ENCODE results near the gene EIF1AX.
"Not testable (repeated sequence)": the region's sequence is repeated elsewhere in the genome, so short reads cannot be mapped to it uniquely, and the experiment has no call there.

Gene EIF1AX

DNA sequence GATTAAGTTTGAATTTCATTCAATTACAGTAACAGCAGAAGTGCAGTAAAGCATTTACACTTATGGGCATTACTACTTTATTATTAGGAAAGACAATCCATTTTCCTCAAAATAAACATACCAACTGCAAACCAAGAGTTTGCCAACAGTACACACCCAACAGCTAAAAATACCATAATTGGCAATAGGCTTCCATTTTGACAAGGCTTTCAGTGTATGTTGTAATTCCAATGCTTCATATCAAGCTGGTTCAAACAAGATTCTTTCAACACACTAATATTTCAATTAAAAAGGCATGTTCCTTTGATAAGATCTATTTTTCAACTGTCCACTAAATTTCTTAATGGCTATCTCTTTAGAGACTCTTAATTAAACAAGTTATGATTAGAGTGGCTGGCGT, 12.1 kb downstream of the EIF1AX start:
- TF ChIP-seq, protein P1, sequence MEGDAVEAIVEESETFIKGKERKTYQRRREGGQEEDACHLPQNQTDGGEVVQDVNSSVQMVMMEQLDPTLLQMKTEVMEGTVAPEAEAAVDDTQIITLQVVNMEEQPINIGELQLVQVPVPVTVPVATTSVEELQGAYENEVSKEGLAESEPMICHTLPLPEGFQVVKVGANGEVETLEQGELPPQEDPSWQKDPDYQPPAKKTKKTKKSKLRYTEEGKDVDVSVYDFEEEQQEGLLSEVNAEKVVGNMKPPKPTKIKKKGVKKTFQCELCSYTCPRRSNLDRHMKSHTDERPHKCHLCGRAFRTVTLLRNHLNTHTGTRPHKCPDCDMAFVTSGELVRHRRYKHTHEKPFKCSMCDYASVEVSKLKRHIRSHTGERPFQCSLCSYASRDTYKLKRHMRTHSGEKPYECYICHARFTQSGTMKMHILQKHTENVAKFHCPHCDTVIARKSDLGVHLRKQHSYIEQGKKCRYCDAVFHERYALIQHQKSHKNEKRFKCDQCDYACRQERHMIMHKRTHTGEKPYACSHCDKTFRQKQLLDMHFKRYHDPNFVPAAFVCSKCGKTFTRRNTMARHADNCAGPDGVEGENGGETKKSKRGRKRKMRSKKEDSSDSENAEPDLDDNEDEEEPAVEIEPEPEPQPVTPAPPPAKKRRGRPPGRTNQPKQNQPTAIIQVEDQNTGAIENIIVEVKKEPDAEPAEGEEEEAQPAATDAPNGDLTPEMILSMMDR (IDR thresholded peaks at IDR 0.05; ENCODE audit: low read depth, low read length, missing control alignments), result no peak
- no peak overlapping the region for H3K4me3 ChIP-seq (ENCODE audit: low read depth, low read length)
- in situ Hi-C loops (cut with HindIII; ENCODE audit: low sequenced_read_pairs), result no loop called here
- no peak for DNase-seq (ENCODE audit: low read depth)

DNA sequence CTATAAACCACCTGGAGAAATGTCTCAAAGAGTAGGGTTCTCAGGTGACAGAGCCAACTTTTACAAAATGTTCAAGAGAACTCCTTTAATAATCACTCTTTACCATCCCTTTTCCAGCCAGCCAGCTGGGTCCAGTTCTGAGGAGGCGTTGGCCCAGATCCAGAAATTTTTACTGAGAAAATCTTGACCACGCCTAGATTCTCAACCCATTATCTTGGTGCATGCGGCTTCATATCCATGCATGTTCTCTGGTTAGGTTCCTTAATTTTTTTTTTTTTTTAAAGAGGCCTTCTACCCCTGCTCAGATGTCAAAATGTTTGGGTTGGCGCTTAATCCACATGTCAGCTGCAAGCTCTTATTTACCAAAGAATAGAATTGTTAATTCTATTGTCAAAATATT, 13.0 kb downstream of the EIF1AX start:
- DNase-seq (ENCODE audit: low read depth), result no peak
- in situ Hi-C loops (cut with HindIII; ENCODE audit: low sequenced_read_pairs), result no loop called here
- H3K4me3 ChIP-seq (ENCODE audit: low read depth, low read length), result no peak overlapping the region
- TF ChIP-seq, protein P1 (IDR thresholded peaks at IDR 0.05; ENCODE audit: low read depth, low read length, missing control alignments), result no peak

DNA sequence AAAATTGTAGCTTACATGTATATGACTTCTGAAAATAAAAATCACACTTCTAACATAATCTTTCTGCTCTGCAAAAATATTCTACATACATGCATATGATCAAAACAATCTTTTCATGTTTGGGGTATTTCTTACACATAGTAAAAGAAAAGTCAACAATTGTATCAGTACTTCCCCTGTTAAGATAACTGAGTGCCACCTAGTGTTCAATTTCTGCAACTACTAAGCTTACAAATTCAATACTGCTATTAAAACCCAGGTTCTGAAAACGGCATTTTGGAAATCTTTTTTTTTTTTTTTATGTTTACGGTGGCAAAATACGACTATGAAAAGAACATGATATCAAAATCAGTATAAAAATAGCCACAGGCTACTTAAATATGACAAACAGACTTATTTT, 14.2 kb downstream of the EIF1AX start:
- TF ChIP-seq, protein P1 (IDR thresholded peaks at IDR 0.05; ENCODE audit: low read depth, low read length, missing control alignments), result peak; percentile 7
- in situ Hi-C loops (cut with HindIII; ENCODE audit: low sequenced_read_pairs); DNase-seq (ENCODE audit: low read depth); H3K4me3 ChIP-seq (ENCODE audit: low read depth, low read length): not testable (repeated sequence)

DNA sequence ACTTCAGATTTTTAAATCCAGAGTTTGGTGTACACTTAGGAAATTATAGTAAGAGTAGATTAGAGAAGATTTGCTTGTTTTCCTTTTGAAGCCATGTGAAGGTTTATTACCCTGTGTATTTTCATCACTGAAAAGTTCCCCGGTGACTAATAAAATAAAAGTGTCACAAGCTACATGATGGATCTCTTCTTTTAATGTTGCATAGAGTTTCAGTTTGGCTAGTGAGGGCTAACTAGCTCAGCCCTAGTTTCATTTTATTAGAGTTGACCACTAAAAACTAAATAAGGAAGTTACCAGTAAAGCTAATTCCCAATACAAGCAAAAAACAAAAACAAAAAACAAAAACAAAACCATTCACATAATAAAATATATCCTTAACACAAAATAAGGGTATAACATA, 14.8 kb downstream of the EIF1AX start:
- DNase-seq (ENCODE audit: low read depth); H3K4me3 ChIP-seq (ENCODE audit: low read depth, low read length); in situ Hi-C loops (cut with HindIII; ENCODE audit: low sequenced_read_pairs): not testable (repeated sequence)

DNA sequence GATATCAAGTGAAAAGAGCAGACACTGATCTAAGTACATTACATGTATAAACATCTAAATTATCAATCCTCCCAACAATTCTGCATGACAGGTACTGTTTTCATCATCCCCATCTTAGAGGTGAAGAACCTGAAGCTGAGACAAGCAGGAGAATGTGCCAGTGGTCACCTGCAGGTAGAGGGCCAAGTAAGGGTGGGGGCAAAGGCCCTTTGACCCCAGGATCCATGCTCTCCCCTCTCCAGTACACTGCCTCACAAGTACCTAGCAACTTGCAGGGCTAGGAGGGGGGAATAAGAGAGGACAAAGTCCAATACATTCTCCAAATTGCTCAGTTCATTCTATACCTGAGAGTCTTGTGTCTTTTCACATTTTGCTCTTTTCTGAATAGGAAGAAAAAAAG, 16.7 kb downstream of the EIF1AX start:
- no peak for DNase-seq (ENCODE audit: low read depth)

DNA sequence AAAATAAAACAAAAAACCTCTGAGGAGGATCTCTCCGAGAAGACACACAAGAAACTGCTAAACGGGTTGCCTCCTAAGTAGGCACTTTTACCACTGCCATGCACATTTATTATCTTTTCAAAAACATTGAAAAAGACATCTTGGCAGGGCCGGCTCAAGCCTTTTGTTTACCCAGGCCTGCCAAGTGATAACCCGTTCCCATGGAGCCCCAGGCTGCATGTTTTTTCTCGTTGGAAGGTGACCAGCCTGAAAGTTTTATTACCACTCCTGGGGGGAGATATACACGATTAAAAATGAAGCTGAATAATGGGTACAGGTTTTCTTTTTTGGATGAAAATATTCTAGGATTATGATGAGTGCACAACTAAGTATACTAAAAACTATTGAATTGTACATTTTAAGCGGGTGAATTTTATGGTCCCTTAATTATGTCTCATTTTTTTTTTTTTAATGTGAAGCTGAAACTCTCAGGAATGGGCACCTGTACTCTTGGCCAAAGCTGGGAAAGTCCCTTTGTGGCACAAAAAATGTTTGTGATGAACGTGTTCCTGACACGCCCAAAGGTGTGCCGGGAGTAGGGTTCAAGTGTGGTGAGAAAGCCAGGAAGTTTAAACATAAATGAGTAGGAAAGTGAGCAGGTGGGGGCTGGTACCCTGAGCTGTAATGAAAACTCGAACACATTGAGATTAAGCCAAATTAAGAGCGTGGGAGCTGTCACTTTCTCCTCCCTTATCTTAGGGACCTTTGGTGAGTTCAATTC, 23.4 kb downstream of the EIF1AX start:
- no peak for DNase-seq (ENCODE audit: low read depth)
- TF ChIP-seq, protein P1 (IDR thresholded peaks at IDR 0.05; ENCODE audit: low read depth, low read length, missing control alignments), result no peak
- in situ Hi-C loops (cut with HindIII; ENCODE audit: low sequenced_read_pairs), result no loop called here
- no peak overlapping the region for H3K4me3 ChIP-seq (ENCODE audit: low read depth, low read length)

More for the DNA sequence above, 16.7 kb downstream of the EIF1AX start:
- in situ Hi-C loops (cut with HindIII; ENCODE audit: low sequenced_read_pairs), result no loop called here
- H3K4me3 ChIP-seq (ENCODE audit: low read depth, low read length), result no peak overlapping the region
- TF ChIP-seq, protein P1 (IDR thresholded peaks at IDR 0.05; ENCODE audit: low read depth, low read length, missing control alignments), result no peak

DNA sequence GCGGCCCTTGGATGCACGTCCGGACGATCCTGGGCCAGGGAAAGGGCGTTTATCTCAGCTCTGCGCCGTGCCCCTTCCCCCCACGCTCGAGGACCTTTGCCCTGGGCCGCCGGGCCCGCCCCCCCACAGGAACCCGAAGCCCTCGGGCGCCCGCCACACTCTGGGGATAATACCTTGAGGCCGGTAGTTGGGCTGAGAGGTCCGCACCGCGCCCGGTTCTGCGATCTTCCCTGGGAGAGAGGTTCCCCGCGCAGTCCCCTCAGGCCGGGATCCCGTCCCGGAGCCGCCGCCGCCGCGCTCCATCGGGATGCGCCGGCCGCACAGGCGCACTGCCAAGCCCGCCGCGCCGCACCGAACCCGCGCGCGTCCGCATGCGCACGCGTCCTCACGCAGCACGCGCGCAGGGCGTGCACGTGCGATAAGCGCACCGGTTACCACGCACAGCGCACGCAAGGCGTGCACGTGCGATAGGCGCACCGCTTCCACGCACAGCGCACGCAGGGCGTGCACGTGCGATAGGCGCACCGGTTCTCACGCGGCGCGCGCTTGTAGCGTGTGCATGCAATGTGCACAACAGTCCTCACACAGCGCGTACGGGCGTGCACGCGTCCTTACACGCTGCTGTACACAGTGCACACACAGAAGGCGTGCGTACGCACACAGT, 24.9 kb downstream of the EIF1AX start, which contains the start of gene MAP7D2:
MAP7D2 (minus strand) TSS at position 331 of the 664 bp plus-strand sequence; CDS start at position 303, 28 bp downstream.
- TF ChIP-seq, protein P1 (IDR thresholded peaks at IDR 0.05; ENCODE audit: low read depth, low read length, missing control alignments), result no peak

More for the DNA sequence above, 24.9 kb downstream of the EIF1AX start, which contains the start of gene MAP7D2:
- peak within 1 kb of the TSS; percentile 34 for H3K4me3 ChIP-seq (ENCODE audit: low read depth, low read length)
- DNase-seq (ENCODE audit: low read depth), result no peak
- in situ Hi-C loops (cut with HindIII; ENCODE audit: low sequenced_read_pairs), result no loop called here
